ENCODE results near the gene HLA-G.

The HLA-G gene

GRCh38 chr6:29818892-29819291 lies 8.7 kb upstream of the HLA-G start:
- no peak for DNase-seq (ENCODE audit: low read depth)

- DNase-seq (ENCODE audit: low read depth), result no peak
These were observed 3.5 kb upstream of the HLA-G start for GRCh38 chr6:29824144-29824543.

GRCh38 chr6:29825848-29826247 lies 1.8 kb upstream of the HLA-G start:
- no peak for DNase-seq (ENCODE audit: low read depth)

GRCh38 chr6:29826271-29826670 lies 1.4 kb upstream of the HLA-G start:
- no peak for DNase-seq (ENCODE audit: low read depth)

- DNase-seq (ENCODE audit: low read depth), result no peak
These were observed 809 bp downstream of the HLA-G start for GRCh38 chr6:29828471-29828797.

- no peak for DNase-seq (ENCODE audit: low read depth)
These were observed 2.1 kb downstream of the HLA-G start for GRCh38 chr6:29829766-29830165.

GRCh38 chr6:29830409-29830808 lies 2.8 kb downstream of the HLA-G start:
- no peak for DNase-seq (ENCODE audit: low read depth)

GRCh38 chr6:29831776-29832175 lies 4.2 kb downstream of the HLA-G start:
- no peak for DNase-seq (ENCODE audit: low read depth)

GRCh38 chr6:29834564-29835436 lies 7.2 kb downstream of the HLA-G start:
- DNase-seq (ENCODE audit: low read depth), result no peak

- DNase-seq (ENCODE audit: low read depth), result no peak
These were observed 12.3 kb downstream of the HLA-G start for GRCh38 chr6:29839917-29840316.

- no peak for DNase-seq (ENCODE audit: low read depth)
These were observed 13.4 kb downstream of the HLA-G start for GRCh38 chr6:29841030-29841429.

GRCh38 chr6:29845405-29846006 lies 17.9 kb downstream of the HLA-G start:
- DNase-seq (ENCODE audit: low read depth), result no peak

GRCh38 chr6:29847871-29848630 lies 20.4 kb downstream of the HLA-G start:
- peak; percentile 18 for DNase-seq (ENCODE audit: low read depth)

GRCh38 chr6:29850011-29850553 lies 22.5 kb downstream of the HLA-G start:
- DNase-seq (ENCODE audit: low read depth), result no peak

GRCh38 chr6:29851190-29851589 lies 23.6 kb downstream of the HLA-G start:
- DNase-seq (ENCODE audit: low read depth), result no peak

- DNase-seq (ENCODE audit: low read depth), result no peak
These were observed 25.6 kb downstream of the HLA-G start for GRCh38 chr6:29853245-29853644.

GRCh38 chr6:29858006-29858405 lies 30.4 kb downstream of the HLA-G start:
- DNase-seq (ENCODE audit: low read depth), result no peak

GRCh38 chr6:29861521-29862255 lies 34.1 kb downstream of the HLA-G start:
- no peak for DNase-seq (ENCODE audit: low read depth)

GRCh38 chr6:29864037-29864810 lies 36.6 kb downstream of the HLA-G start:
- DNase-seq (ENCODE audit: low read depth), result no peak

- no peak for DNase-seq (ENCODE audit: low read depth)
These were observed 38.0 kb downstream of the HLA-G start for GRCh38 chr6:29865631-29866030.

GRCh38 chr6:29870104-29870503 lies 42.5 kb downstream of the HLA-G start:
- DNase-seq (ENCODE audit: low read depth), result no peak

Data from GM04504 (cell line).